HepG2 (cell line): Measurements from ENCODE around the gene TIMM44. TPM values are rescaled to one million over a fixed set of nuclear protein-coding genes. Genes with fewer than 3 reads are reported as not detected.

Experiments
- AGO1 ChIP-seq: fragments of 200-400 bp; formaldehyde crosslinking; IDR thresholded peaks from 2 replicates; pipeline ENCODE4 v1.6.1; 2017; ENCODE audit warnings: mild to moderate bottlenecking, low read depth, low read length, moderate library complexity; ENCODE audit not compliant: poor library complexity, severe bottlenecking
- ARNT2 ChIP-seq: sonication (generic); formaldehyde crosslinking; IDR thresholded peaks from 2 replicates; pipeline ENCODE4 v1.8.0; 2022; ENCODE audit warnings: mild to moderate bottlenecking, low read depth, missing genetic modification reagents, moderate library complexity
- DMAP1 ChIP-seq: IDR thresholded peaks from 2 replicates; pipeline ENCODE4 v1.6.1; 2016
- E2F2 ChIP-seq: sonication (generic); formaldehyde crosslinking; IDR thresholded peaks from 2 replicates; pipeline ENCODE4 v1.4.0; 2020; ENCODE audit warnings: missing genetic modification reagents, borderline replicate concordance
- GABPB1 ChIP-seq: IDR thresholded peaks from 2 replicates; pipeline ENCODE4 v1.6.1; 2016; ENCODE audit warnings: mild to moderate bottlenecking, missing genetic modification reagents, moderate library complexity, missing compliant biosample characterization
- IKZF4 ChIP-seq: sonication (generic); formaldehyde crosslinking; IDR thresholded peaks from 2 replicates; pipeline ENCODE4 v1.5.1; 2020; ENCODE audit warnings: borderline replicate concordance, mild to moderate bottlenecking, low read depth, missing genetic modification reagents; ENCODE audit errors: not compliant biosample characterization
- PPARG ChIP-seq: conservative IDR thresholded peaks from 2 replicates; pipeline ENCODE4 v1.6.1; 2016; ENCODE audit warnings: missing biosample characterization, missing genetic modification reagents
- RAD21 ChIP-seq: fragments of 450-650 bp; formaldehyde crosslinking; IDR thresholded peaks from 2 replicates; pipeline ENCODE4 v1.5.0; 2020; ENCODE audit warnings: mild to moderate bottlenecking
- SOX13 ChIP-seq, 3 experiments: fragments of 450-650 bp in 1 of 3; sonication (generic) in 1 of 3; formaldehyde crosslinking in 1 of 3; IDR thresholded peaks in 2 of 3; conservative IDR thresholded peaks in 1 of 3; 2 replicates each; pipeline versions ENCODE4 v1.5.0 to v1.6.1; 2016 to 2020; ENCODE audit warnings: antibody characterized with exemption in 1 of 3, mild to moderate bottlenecking in 1 of 3, missing compliant biosample characterization in 1 of 3, missing genetic modification reagents in 1 of 3, moderate library complexity in 1 of 3
- SRSF4 ChIP-seq: fragments of 200-400 bp; formaldehyde crosslinking; IDR thresholded peaks from one replicate; pipeline ENCODE4 v1.6.1; 2018; ENCODE audit warnings: mild to moderate bottlenecking, low read depth, low read length, moderate library complexity; ENCODE audit not compliant: poor library complexity, severe bottlenecking
- TBX2 ChIP-seq: sonication (generic); formaldehyde crosslinking; IDR thresholded peaks from 2 replicates; pipeline ENCODE4 v1.5.0; 2020; ENCODE audit warnings: missing genetic modification reagents, mild to moderate bottlenecking, borderline replicate concordance
- ZFP36 ChIP-seq: fragments of 150-350 bp; IDR thresholded peaks from 2 replicates; pipeline ENCODE4 v1.6.1; 2018; ENCODE audit warnings: borderline replicate concordance, low read length, low read depth; ENCODE audit not compliant: partially characterized antibody
- ZFP41 ChIP-seq: sonication (generic); formaldehyde crosslinking; IDR thresholded peaks from 2 replicates; pipeline ENCODE4 v1.4.0; 2020; ENCODE audit warnings: mild to moderate bottlenecking, missing genetic modification reagents, borderline replicate concordance
- ZNF12 ChIP-seq: sonication (generic); formaldehyde crosslinking; IDR thresholded peaks from 2 replicates; pipeline ENCODE4 v1.5.0; 2020; ENCODE audit warnings: missing genetic modification reagents
- ZNF143 ChIP-seq: sonication (generic); formaldehyde crosslinking; IDR thresholded peaks from 2 replicates; pipeline ENCODE4 v1.4.0; 2020; ENCODE audit warnings: missing genetic modification reagents
- ZNF567 ChIP-seq: sonication (generic); formaldehyde crosslinking; IDR thresholded peaks from 2 replicates; pipeline ENCODE4 v1.8.1; 2023; ENCODE audit warnings: mild to moderate bottlenecking, missing genetic modification reagents, borderline replicate concordance
- ZNF598 ChIP-seq: sonication (generic); formaldehyde crosslinking; IDR thresholded peaks from 2 replicates; pipeline ENCODE4 v1.5.1; 2020; ENCODE audit warnings: mild to moderate bottlenecking, missing genetic modification reagents, borderline replicate concordance
- ZNF646 ChIP-seq: sonication (generic); formaldehyde crosslinking; IDR thresholded peaks from 2 replicates; pipeline ENCODE4 v1.9.0; 2021; ENCODE audit warnings: mild to moderate bottlenecking, missing genetic modification reagents
- ZSCAN12 ChIP-seq: sonication (generic); formaldehyde crosslinking; IDR thresholded peaks from 2 replicates; pipeline ENCODE4 v1.9.0; 2021; ENCODE audit warnings: mild to moderate bottlenecking, missing genetic modification reagents
- polyA plus RNA-seq, 8 experiments: library from polyadenylated mRNA; depleted of rRNA in 3 of 8; stranded (reverse) in 7 of 8; unstranded in 1 of 8; fragments of >200 nt; fragmentation: Illumina TruSeq in 4 of 8; extraction: Trizol in 4 of 8; gene quantifications; 2 replicates each; pipeline versions ENCODE4 v1.2.1 to v1.2.3, GENCODE V29; 2011 to 2016; ENCODE audit warnings: low read depth in 4 of 8, missing spikeins in 1 of 8, mixed read lengths in 1 of 8; ENCODE audit not compliant: insufficient read depth in 1 of 8
- total RNA-seq, 5 experiments: library from RNA; depleted of rRNA; stranded (reverse); fragments of >200 nt; fragmentation: Illumina TruSeq; extraction: Trizol; gene quantifications; 2 replicates each; pipeline ENCODE4 v1.2.3, GENCODE V29; 2016; ENCODE audit warnings: low read depth in 1 of 5
- TF ChIP-seq, protein P1 (sequence below): sonication (generic); formaldehyde crosslinking; IDR thresholded peaks from 2 replicates; pipeline ENCODE4 v1.5.0; 2020; ENCODE audit warnings: missing genetic modification reagents

TIMM44 gene
- total and polyA plus RNA-seq, 2 of the 13 experiments (the other 11 are each of a cell fraction or from before 2014, with no cell fraction given): 42.9 to 72.6 TPM

GRCh38 chr19:7918615-7919421 is 24.6 kb downstream of the TIMM44 start (continued):
- TF ChIP-seq E2F2 (CRISPR knock-in tag): no peak
- no peak for TF ChIP-seq GABPB1 (CRISPR knock-in tag)
- no peak for TF ChIP-seq SRSF4
- no peak for TF ChIP-seq ARNT2 (CRISPR knock-in tag)
- TF ChIP-seq ZFP36: no peak
- no peak for TF ChIP-seq AGO1
- no peak for TF ChIP-seq IKZF4
- TF ChIP-seq ZNF12 (CRISPR knock-in tag): no peak
- no peak for TF ChIP-seq ZNF646
- no peak for TF ChIP-seq PPARG (CRISPR knock-in tag)
- no peak for TF ChIP-seq ZFP41
- TF ChIP-seq, protein P1, sequence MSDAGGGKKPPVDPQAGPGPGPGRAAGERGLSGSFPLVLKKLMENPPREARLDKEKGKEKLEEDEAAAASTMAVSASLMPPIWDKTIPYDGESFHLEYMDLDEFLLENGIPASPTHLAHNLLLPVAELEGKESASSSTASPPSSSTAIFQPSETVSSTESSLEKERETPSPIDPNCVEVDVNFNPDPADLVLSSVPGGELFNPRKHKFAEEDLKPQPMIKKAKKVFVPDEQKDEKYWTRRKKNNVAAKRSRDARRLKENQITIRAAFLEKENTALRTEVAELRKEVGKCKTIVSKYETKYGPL (CRISPR knock-in tag): no peak
- TF ChIP-seq ZNF567: no peak
- no peak for TF ChIP-seq ZNF598 (CRISPR knock-in tag)
- TF ChIP-seq ZSCAN12: no peak
- no peak for TF ChIP-seq RAD21 (CRISPR knock-in tag)
- 0 out of 2 replicates have a peak, but pooled peaks have one; percentile 29 for TF ChIP-seq ZNF143 (CRISPR knock-in tag)
- peak; percentile 32; the same call in 1 of the 2 replicates for TF ChIP-seq DMAP1
- peak; percentile 53; the same call in 1 of the 2 replicates for TF ChIP-seq TBX2 (CRISPR knock-in tag)
- no peak for TF ChIP-seq SOX13 (IDR thresholded peaks at IDR 0.05)
- TF ChIP-seq SOX13 (CRISPR knock-in tag; conservative IDR thresholded peaks at IDR 0.05 in 1 of 2, IDR thresholded peaks at IDR 0.05 in 1 of 2): peak in 1 of 2 experiments; percentile 31; a peak in 2 of 4 replicates
